ENCODE measurements around the gene HES5. TPM values are rescaled to one million over a fixed set of nuclear protein-coding genes. Genes with fewer than 3 reads are reported as not detected.

HES5 gene
- total RNA-seq, 1 donor from 2014 or later: 1.5 TPM

DNA sequence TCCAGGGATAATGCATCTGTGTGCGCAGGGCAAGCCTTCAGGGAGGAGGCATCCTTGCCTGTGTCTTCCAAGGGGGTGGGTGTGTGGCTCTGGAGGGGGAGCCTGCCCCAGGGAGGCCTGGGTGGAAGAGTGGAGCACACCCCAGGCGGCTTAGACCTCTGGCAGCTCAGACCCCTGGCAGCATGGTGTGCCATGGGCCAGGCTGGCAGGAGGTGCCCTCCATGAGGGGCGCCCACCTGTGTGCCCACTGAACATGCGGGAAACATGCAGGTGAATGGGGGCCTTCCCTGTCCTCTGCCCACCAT lies 2.6 kb downstream of the HES5 start:
- TF ChIP-seq, protein P1, sequence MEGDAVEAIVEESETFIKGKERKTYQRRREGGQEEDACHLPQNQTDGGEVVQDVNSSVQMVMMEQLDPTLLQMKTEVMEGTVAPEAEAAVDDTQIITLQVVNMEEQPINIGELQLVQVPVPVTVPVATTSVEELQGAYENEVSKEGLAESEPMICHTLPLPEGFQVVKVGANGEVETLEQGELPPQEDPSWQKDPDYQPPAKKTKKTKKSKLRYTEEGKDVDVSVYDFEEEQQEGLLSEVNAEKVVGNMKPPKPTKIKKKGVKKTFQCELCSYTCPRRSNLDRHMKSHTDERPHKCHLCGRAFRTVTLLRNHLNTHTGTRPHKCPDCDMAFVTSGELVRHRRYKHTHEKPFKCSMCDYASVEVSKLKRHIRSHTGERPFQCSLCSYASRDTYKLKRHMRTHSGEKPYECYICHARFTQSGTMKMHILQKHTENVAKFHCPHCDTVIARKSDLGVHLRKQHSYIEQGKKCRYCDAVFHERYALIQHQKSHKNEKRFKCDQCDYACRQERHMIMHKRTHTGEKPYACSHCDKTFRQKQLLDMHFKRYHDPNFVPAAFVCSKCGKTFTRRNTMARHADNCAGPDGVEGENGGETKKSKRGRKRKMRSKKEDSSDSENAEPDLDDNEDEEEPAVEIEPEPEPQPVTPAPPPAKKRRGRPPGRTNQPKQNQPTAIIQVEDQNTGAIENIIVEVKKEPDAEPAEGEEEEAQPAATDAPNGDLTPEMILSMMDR (IDR thresholded peaks at IDR 0.05): no peak
- intact Hi-C loops (cut with DNase I): no loop called here
- ATAC-seq (no peak), DNase-seq (no peak)
- H3K27me3 ChIP-seq: peaks cover 15% of the 10 kb centered on the region
- peaks cover 56% of the 10 kb centered on the region for H3K4me1 ChIP-seq
- no peak overlapping the region for H3K27ac ChIP-seq
- no peaks in the 10 kb centered on the region for H3K9me3 ChIP-seq
- H3K4me3 ChIP-seq: no peak overlapping the region
- no peaks in the 10 kb centered on the region for H3K36me3 ChIP-seq

DNA sequence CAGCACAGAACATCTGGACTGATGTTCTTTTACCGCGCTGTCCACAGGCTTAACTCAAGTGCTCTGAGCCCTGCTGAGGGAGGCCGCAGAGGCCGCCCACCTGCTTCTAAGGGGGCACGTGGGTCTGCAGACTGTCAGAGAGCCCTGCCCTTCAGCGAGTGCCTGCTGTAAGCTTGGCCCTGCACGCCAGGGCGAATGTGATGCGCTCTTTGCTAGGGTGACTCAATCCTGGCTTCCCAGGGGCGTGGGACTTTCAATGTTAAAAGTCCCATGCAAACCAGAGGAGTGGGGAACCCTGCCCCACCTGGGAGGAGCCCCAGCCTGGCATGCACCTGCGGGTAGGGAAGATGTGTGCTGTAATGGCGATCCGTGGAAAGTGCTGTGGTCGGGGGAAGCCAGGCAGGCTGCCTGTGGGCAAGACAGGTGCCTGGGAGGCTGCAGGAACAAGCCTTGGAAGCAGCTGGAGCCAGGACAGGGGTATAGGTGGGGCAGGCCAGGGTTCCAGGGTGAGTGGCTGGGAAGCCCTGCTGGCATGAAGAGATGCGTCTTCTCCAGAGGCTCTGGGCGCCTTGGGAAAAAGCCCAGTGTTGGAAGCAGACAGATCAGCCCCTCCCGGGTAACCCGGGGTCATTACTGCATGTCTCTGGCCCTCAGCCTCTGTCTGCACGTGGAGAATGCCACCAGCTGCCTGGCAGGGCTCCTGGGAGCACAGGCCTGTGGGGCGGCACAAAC lies 3.1 kb downstream of the HES5 start:
- ATAC-seq (peak; percentile 0), DNase-seq (no peak)
- H3K4me3 ChIP-seq: peak overlapping the region; percentile 95
- TF ChIP-seq, protein P1 (IDR thresholded peaks at IDR 0.05): no peak
- intact Hi-C loops (cut with DNase I): no loop called here
- peaks cover 14% of the 10 kb centered on the region for H3K27me3 ChIP-seq
- H3K27ac ChIP-seq: peak overlapping the region; percentile 75
- no peaks in the 10 kb centered on the region for H3K36me3 ChIP-seq
- no peaks in the 10 kb centered on the region for H3K9me3 ChIP-seq
- H3K4me1 ChIP-seq: peaks cover 56% of the 10 kb centered on the region

DNA sequence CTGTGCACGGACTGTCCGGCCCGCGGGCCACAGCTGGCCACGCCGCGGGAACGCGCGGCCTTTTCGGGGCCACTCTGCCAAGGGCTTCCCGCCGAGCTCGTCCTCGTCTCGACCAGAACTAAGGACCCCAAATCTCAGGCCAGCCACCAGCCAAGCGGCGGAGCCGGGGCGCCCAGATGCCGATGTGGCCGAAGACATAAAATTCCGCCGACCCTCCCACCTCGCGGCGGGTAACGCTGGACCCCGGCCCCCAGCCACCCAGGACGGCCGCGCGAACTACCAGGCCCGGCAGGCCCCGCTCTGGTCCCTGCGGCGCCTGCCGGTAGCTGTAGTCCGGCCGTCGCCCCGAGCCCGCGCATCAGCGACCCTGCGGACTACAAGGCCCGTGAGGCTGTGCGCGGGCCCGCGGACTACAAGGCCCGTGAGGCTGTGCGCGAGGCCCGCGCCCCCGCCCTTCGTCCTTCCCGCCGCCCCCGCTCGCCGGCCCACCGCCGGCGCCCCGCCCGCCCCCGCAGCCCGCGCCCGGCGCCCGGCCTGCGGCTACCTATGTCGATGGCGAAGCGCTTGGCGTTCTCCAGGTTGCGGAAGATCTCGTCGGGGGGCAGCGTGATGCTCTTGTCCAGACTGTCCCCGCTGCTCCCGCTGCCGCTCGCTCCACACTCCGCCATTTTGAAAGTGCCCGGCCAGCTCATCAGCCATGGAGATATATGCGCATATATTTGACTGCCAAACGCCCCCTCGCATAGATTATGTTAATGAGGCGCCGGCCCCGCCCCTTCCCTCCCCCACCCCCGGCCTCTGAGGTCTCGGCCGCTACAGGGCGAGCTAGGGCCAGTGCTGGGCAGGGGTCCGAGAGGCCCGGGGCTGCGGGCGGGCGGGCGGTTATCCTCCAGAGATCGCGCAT lies 3.9 kb downstream of the HES5 start, which contains the start of gene PANK4:
Gene PANK4 (minus strand): TSS at position 677 of the 904 bp plus-strand sequence. CDS start 9 bp downstream, at position 668.
- Histone ChIP-seq H3K36me3 (peaks cover 5% of the 10 kb centered on the region), H3K27ac (peak within 1 kb of the TSS; percentile 75), H3K27me3 (peaks cover 10% of the 10 kb centered on the region), H3K9me3 (no peaks in the 10 kb centered on the region), H3K4me1 (peaks cover 56% of the 10 kb centered on the region), H3K4me3 (peak within 1 kb of the TSS; percentile 95)
- DNase-seq (peak; percentile 97), ATAC-seq (peak; percentile 94)
- intact Hi-C loops (cut with DNase I): no loop called here
- TF ChIP-seq, protein P1 (IDR thresholded peaks at IDR 0.05): no peak

DNA sequence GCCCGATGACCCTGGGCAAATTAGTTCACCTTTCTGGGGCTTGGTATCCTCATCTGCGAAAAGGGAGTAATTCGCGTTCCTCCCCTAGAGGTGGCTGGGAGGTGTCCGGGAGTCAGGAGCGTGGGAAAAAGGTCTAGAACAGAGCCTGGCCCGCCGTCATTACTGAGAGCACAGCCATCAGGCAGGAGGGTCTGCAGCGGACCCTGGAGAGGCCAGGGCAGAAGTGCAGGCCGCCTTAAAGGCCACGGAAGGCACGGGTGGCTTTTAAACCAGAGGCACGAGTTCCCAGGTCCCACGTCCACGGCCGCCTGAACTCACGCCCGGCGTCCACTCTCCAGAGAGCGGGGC lies 4.5 kb downstream of the HES5 start:
- Histone ChIP-seq H3K4me1 (peaks cover 51% of the 10 kb centered on the region), H3K9me3 (no peaks in the 10 kb centered on the region), H3K27ac (peak overlapping the region; percentile 66), H3K36me3 (peaks cover 11% of the 10 kb centered on the region), H3K4me3 (peak overlapping the region; percentile 95), H3K27me3 (peaks cover 4% of the 10 kb centered on the region)
- intact Hi-C loops (cut with DNase I): no loop called here
- ATAC-seq (no peak), DNase-seq (no peak)
- TF ChIP-seq, protein P1 (IDR thresholded peaks at IDR 0.05): no peak

DNA sequence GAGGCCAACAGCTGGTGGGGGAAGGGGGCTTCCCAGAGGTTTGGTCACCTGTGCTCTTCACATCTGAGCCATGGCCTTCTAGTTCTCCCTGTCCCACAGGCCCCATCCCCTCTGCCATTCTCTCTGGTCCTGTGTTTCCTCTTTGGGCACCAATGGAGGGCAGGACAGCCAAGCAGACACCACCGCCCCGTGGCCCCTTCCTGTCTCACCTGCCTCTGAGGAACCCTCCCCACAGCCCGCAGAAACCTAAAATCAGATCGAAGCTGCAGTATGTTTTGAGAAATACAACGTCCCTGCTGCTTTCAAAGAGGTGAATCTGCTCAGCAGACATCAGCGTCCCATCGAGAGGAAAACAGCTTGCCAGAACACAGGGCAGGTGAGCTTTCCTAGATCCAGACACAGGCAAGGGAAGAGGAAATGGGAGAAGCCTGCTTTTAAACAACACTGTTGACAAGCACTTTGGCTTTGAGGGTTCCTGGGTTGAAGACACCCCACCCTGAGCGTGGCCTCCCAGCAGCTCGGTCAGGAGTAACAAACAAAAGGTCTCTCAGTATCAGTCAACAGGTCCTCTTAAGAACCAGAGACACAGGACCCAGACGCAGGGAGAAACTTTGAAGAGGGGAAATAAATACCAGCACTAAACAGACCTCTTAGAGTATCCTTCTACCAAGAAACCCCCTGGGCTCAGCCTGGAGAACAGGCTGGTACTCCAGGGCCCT lies 6.0 kb downstream of the HES5 start:
- intact Hi-C loops (cut with DNase I): no loop called here
- H3K27me3 ChIP-seq: no peaks in the 10 kb centered on the region

More for the DNA sequence above, 6.0 kb downstream of the HES5 start:
- Histone ChIP-seq H3K9me3 (no peaks in the 10 kb centered on the region), H3K4me3 (peak overlapping the region; percentile 10), H3K27ac (no peak overlapping the region), H3K4me1 (peaks cover 41% of the 10 kb centered on the region), H3K36me3 (peaks cover 25% of the 10 kb centered on the region)
- DNase-seq (no peak), ATAC-seq (no peak)
- TF ChIP-seq, protein P1 (IDR thresholded peaks at IDR 0.05): no peak
